Breast epithelium (tissue), 4 donors: ENCODE measurements around the gene PEG3. TPM values are rescaled to one million over a fixed set of nuclear protein-coding genes. Genes with fewer than 3 reads are reported as not detected.

ENCODE experiments used
- DNase-seq, 2 donors: peaks; one replicate each; pipeline ENCODE4 v3.0.0-alpha.2; 2019; ENCODE audit warnings: low spot score in 2 of 2
- H3K27ac ChIP-seq, 2 donors: fragments of 200-600 bp; sonication (generic) in 1 of 2; one replicate each; pipeline ENCODE4 v1.5.1; 2016 to 2019; ENCODE audit warnings: mild to moderate bottlenecking in 1 of 2
- H3K27me3 ChIP-seq, 2 donors: fragments of 200-600 bp; sonication (generic) in 1 of 2; one replicate each; pipeline versions ENCODE4 v1.5.1 to v1.6.0; 2017 to 2019; ENCODE audit warnings: control low read depth in 1 of 2, mild to moderate bottlenecking in 1 of 2
- H3K36me3 ChIP-seq: fragments of 200-600 bp; one replicate; pipeline ENCODE4 v1.5.1; 2019
- H3K4me1 ChIP-seq, 2 donors: fragments of 200-600 bp; sonication (generic); one replicate each; pipeline ENCODE4 v1.5.1; 2016 to 2019; ENCODE audit warnings: control low read depth in 1 of 2
- H3K4me3 ChIP-seq, 3 donors: fragments of 200-600 bp; sonication (generic); 1 replicate in 2 of 3; 2 replicates in 1 of 3; pipeline ENCODE4 v1.5.1; 2016 to 2019; ENCODE audit warnings: mild to moderate bottlenecking in 3 of 3, moderate library complexity in 2 of 3
- H3K9me3 ChIP-seq, 2 donors: fragments of 200-600 bp; sonication (generic) in 1 of 2; one replicate each; pipeline ENCODE4 v1.5.1; 2016 to 2019; ENCODE audit warnings: control low read depth in 1 of 2
- CTCF ChIP-seq, 3 donors: fragments of 450-650 bp; IDR thresholded peaks; one replicate each; pipeline ENCODE4 v1.5.1; 2016 to 2017; ENCODE audit warnings: antibody characterized with exemption in 3 of 3, mild to moderate bottlenecking in 3 of 3, moderate library complexity in 3 of 3
- POLR2A ChIP-seq: fragments of 450-650 bp; IDR thresholded peaks from one replicate; pipeline ENCODE4 v1.6.1; 2016; ENCODE audit warnings: antibody characterized with exemption, mild to moderate bottlenecking, moderate library complexity
- POLR2AphosphoS5 ChIP-seq, 3 donors: sonication (generic); formaldehyde crosslinking; IDR thresholded peaks; one replicate each; pipeline ENCODE4 v1.6.1; 2017; ENCODE audit warnings: antibody characterized with exemption in 3 of 3
- intact Hi-C: fragments of 100-400 bp; cut with DNase I; formaldehyde crosslinking; loops from one replicate; pipeline ENCODE4 v1.15.1; 2023; ENCODE audit warnings: low total_unique reads
- total RNA-seq, 3 donors: library from RNA; depleted of rRNA; stranded (reverse); fragments of >200 nt; gene quantifications; one replicate each; pipeline ENCODE4 v1.1.0, GENCODE V29; 2016

Gene PEG3
- total RNA-seq, 3 donors from 2014 or later: 9.1 to 24.0 (median 17.0) TPM

- Histone ChIP-seq H3K9me3 (peaks cover 0 to 26% of the 10 kb centered on the region in 2 donors), H3K36me3 (no peaks in the 10 kb centered on the region), H3K4me1 (no peaks in the 10 kb centered on the region), H3K27me3 (no peaks in the 10 kb centered on the region), H3K4me3 (peak overlapping the region; percentile 49 to 75 (median 64)), H3K27ac (peak overlapping the region; percentile 80 to 93)
- intact Hi-C loops: no loop called here
- DNase-seq: peak; percentile 94 to 97
- TF ChIP-seq POLR2AphosphoS5 (IDR thresholded peaks at IDR 0.05) (peak in 1 of 3 donors; percentile 46), POLR2A (no peak)
These were observed 675 bp downstream of the PEG3 start for GRCh38 chr19:56839652-56840450.

GRCh38 chr19:56838909-56839651 is 1.4 kb downstream of the PEG3 start:
- Histone ChIP-seq H3K27ac (peak overlapping the region; percentile 86 to 93), H3K4me1 (no peaks in the 10 kb centered on the region), H3K27me3 (no peaks in the 10 kb centered on the region), H3K4me3 (peak overlapping the region; percentile 40 to 75 (median 64)), H3K36me3 (no peaks in the 10 kb centered on the region), H3K9me3 (peaks cover 0 to 26% of the 10 kb centered on the region in 2 donors)
- no peak for TF ChIP-seq POLR2A
- no peak for TF ChIP-seq POLR2AphosphoS5 (IDR thresholded peaks at IDR 0.05)
- TF ChIP-seq CTCF (IDR thresholded peaks at IDR 0.05): no peak
- peak; percentile 97 to 99 for DNase-seq
- intact Hi-C loops: no loop called here

GRCh38 chr19:56838024-56838908 is 2.3 kb downstream of the PEG3 start:
- peak overlapping the region; percentile 40 to 75 (median 64) for H3K4me3 ChIP-seq
- H3K4me1 ChIP-seq: no peaks in the 10 kb centered on the region
- intact Hi-C loops: no loop called here
- no peaks in the 10 kb centered on the region for H3K27me3 ChIP-seq
- H3K36me3 ChIP-seq: no peaks in the 10 kb centered on the region
- peaks cover 0 to 26% of the 10 kb centered on the region in 2 donors for H3K9me3 ChIP-seq
- TF ChIP-seq POLR2A: no peak
- peak in 1 of 3 donors; percentile 43 for TF ChIP-seq POLR2AphosphoS5 (IDR thresholded peaks at IDR 0.05)
- TF ChIP-seq CTCF (IDR thresholded peaks at IDR 0.05): peak; percentile 23 to 54 (median 25)
- peak; percentile 66 to 67 for DNase-seq
- H3K27ac ChIP-seq: peak overlapping the region; percentile 86 to 93

GRCh38 chr19:56837492-56838023 is 3.0 kb downstream of the PEG3 start:
- TF ChIP-seq POLR2AphosphoS5 (IDR thresholded peaks at IDR 0.05) (no peak), CTCF (IDR thresholded peaks at IDR 0.05) (peak in 2 of 3 donors; percentile 48), POLR2A (no peak)
- H3K4me1 ChIP-seq: no peaks in the 10 kb centered on the region
- H3K36me3 ChIP-seq: no peaks in the 10 kb centered on the region
- peak overlapping the region; percentile 86 to 93 for H3K27ac ChIP-seq
- peaks cover 0 to 26% of the 10 kb centered on the region in 2 donors for H3K9me3 ChIP-seq
- intact Hi-C loops: no loop called here
- DNase-seq: peak; percentile 70 to 76
- H3K4me3 ChIP-seq: peak overlapping the region; percentile 40 to 75 (median 64)
- no peaks in the 10 kb centered on the region for H3K27me3 ChIP-seq

- peak overlapping the region in 1 of 2 donors; percentile 93 for H3K27ac ChIP-seq
- peaks cover 0 to 26% of the 10 kb centered on the region in 2 donors for H3K9me3 ChIP-seq
- no peaks in the 10 kb centered on the region for H3K27me3 ChIP-seq
- no peak for DNase-seq
- no peaks in the 10 kb centered on the region for H3K4me1 ChIP-seq
- intact Hi-C loops: no loop called here
- H3K4me3 ChIP-seq: peak overlapping the region in 2 of 3 donors; percentile 64 to 75
- H3K36me3 ChIP-seq: no peaks in the 10 kb centered on the region
- TF ChIP-seq POLR2AphosphoS5 (IDR thresholded peaks at IDR 0.05): no peak
- TF ChIP-seq CTCF (IDR thresholded peaks at IDR 0.05): no peak
- no peak for TF ChIP-seq POLR2A
These were observed 3.5 kb downstream of the PEG3 start for GRCh38 chr19:56837004-56837403.
